Heart left ventricle (tissue), 16 donors: ENCODE data around the gene LRRC38. TPM values are rescaled to one million over a fixed set of nuclear protein-coding genes. Genes with fewer than 3 reads are reported as not detected.
"Not testable (repeated sequence)": the region's sequence is repeated elsewhere in the genome, so short reads cannot be mapped to it uniquely, and the experiment has no call there.

Experiments used
- ATAC-seq, 4 donors: fragments of 200-7000 bp; cut with Tn5 transposase; one replicate each; pipeline ENCODE4 v1.9.1; 2020 to 2022; ENCODE audit warnings: moderate library complexity in 4 of 4, mild to moderate bottlenecking in 3 of 4, moderate number of reproducible peaks in 1 of 4
- DNase-seq, 5 donors: peaks; one replicate each; pipeline ENCODE4 v3.0.0-alpha.2; 2020
- H3K27ac ChIP-seq, 12 donors: fragments of 200-600 bp; sonication (generic) in 4 of 12; one replicate each; pipeline versions ENCODE4 v1.5.0 to v1.8.0; 2016 to 2022; ENCODE audit warnings: mild to moderate bottlenecking in 2 of 12
- H3K27me3 ChIP-seq, 9 donors: fragments of 200-600 bp; sonication (generic) in 2 of 9; one replicate each; pipeline versions ENCODE4 v1.5.1 to v1.8.0; 2016 to 2022; ENCODE audit warnings: mild to moderate bottlenecking in 3 of 9
- H3K36me3 ChIP-seq, 9 donors: fragments of 200-600 bp; sonication (generic) in 2 of 9; one replicate each; pipeline versions ENCODE4 v1.5.0 to v1.8.0; 2018 to 2022; ENCODE audit warnings: mild to moderate bottlenecking in 2 of 9
- H3K4me1 ChIP-seq, 12 donors: fragments of 200-600 bp; sonication (generic) in 4 of 12; one replicate each; pipeline versions ENCODE4 v1.5.0 to v1.8.0; 2016 to 2022; ENCODE audit warnings: mild to moderate bottlenecking in 3 of 12
- H3K4me3 ChIP-seq, 12 donors: fragments of 200-600 bp; sonication (generic) in 4 of 12; one replicate each; pipeline versions ENCODE4 v1.5.0 to v1.8.0; 2017 to 2022; ENCODE audit warnings: mild to moderate bottlenecking in 9 of 12, moderate library complexity in 4 of 12
- H3K9me3 ChIP-seq, 12 donors: fragments of 200-600 bp; sonication (generic) in 4 of 12; one replicate each; pipeline versions ENCODE4 v1.5.0 to v1.8.0; 2016 to 2022; ENCODE audit warnings: mild to moderate bottlenecking in 1 of 12
- POLR2A ChIP-seq, 2 donors: fragments of 450-650 bp; IDR thresholded peaks; one replicate each; pipeline ENCODE4 v1.6.1; 2017; ENCODE audit warnings: antibody characterized with exemption in 2 of 2, mild to moderate bottlenecking in 2 of 2, moderate library complexity in 2 of 2
- WGBS, 4 donors: extraction: QIAGEN DNeasy Blood & Tissue Kit in 2 of 4; methylation state at CpG; one replicate each; pipeline versions ENCODE4 v1.1.5 to v1.1.7; 2013 to 2018; 5-methylcytosine and 5-hydroxymethylcytosine counted together
- intact Hi-C, 10 donors: fragments of 100-400 bp; cut with DNase I; formaldehyde crosslinking; loops; one replicate each; pipeline versions ENCODE4 v1.11.1 to v1.14.2; 2022
- polyA plus RNA-seq, 2 donors: library from polyadenylated mRNA; stranded (reverse); fragments of 200-250 nt; gene quantifications; one replicate each; pipeline ENCODE4 v1.2.3, GENCODE V29; 2013
- total RNA-seq, 9 donors: library from RNA; depleted of rRNA in 2 of 9; stranded (reverse); fragments of >200 nt in 2 of 9; fragmentation: NEBNext Ultra II Directional in 3 of 9; extraction: Animal tissue kit (Norgen Biotek cat#: 25700) in 3 of 9; gene quantifications; one replicate each; pipeline versions ENCODE4 v1.1.0 to v1.2.4, GENCODE V29; 2016 to 2023
- TF ChIP-seq, protein P1 (sequence below), 12 donors: fragments of 200-600 bp; sonication (generic) in 4 of 12; IDR thresholded peaks; one replicate each; pipeline versions ENCODE4 v1.5.0 to v1.8.0; 2018 to 2022; ENCODE audit warnings: antibody characterized with exemption in 12 of 12, mild to moderate bottlenecking in 5 of 12
- donor health status: ischemic (EF 13 %, LVEDD 7.1; RV severe dilation, severe dysfunction).
- donor health status: healthy with polysubstance abuse.
- donor health status: DM: no; HTN: yes; CAD: no.
- donor health status: DM: no; HTN: no; CAD: no.
- donor health status: ischemic (EF 25% LVEDD 6.9; RV normal size, moderate dysfunction).
- donor health status: ischemic (EF 25% LVEDD 5.7; RV mildly dilated, moderate dysfunction).
- donor health status: healthy.
- donor health status: DM: yes; HTN: yes; CAD: no.
- donor health status: ischemic (EF 35%, LVEDD 5.7; RV mildly dilated, moderate dysfunction).
- donor health status: nonischemic (EF 11% LVEDD 7.7; RV severe dilation, severe dysfunction).
- donor health status: DM: yes; HTN: yes; CAD: no.
- donor health status: PGD.
- donor health status: ischemic (EF 29% LVEDD 5.4; RV normal size, mild dysfunction).
- donor health status: nonischemic (EF 23%, LVEDD 6.1; RV moderate dilation, normal function).

Gene LRRC38
- total and polyA plus RNA-seq, 11 donors = 0.20 to 4.4 (median 1.7) TPM; not detected in 2

DNA sequence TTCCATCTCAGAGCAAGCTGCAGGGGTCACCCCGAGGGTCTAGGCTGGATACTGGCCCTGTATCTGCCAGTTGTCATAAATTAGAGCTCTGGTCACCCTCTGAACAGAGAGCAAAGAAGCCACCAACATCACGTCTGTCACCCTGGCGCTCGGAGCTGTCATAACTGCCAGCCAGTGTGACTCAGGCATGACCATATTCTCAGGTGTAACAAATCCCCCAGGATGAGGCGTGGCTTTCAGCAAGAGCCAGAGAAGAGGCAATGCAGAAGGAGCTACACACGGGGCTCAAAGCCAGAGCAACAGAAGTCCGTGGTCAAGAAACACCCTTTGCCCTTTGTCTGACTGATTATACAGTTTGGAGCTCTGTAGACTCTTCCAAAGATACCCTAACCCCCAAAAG lies 63.6 kb downstream of the LRRC38 start:
- H3K27ac ChIP-seq = no peak overlapping the region
- H3K36me3 ChIP-seq = no peaks in the 10 kb centered on the region
- H3K4me1 ChIP-seq = no peaks in the 10 kb centered on the region
- no peak overlapping the region for H3K4me3 ChIP-seq
- WGBS, 4 donors = 69 to 78% (median 71%) methylated on average over 7 of the region's 7 CpGs
- H3K27me3 ChIP-seq = no peaks in the 10 kb centered on the region
- no peak for TF ChIP-seq POLR2A (IDR thresholded peaks at IDR 0.05)
- TF ChIP-seq, protein P1, sequence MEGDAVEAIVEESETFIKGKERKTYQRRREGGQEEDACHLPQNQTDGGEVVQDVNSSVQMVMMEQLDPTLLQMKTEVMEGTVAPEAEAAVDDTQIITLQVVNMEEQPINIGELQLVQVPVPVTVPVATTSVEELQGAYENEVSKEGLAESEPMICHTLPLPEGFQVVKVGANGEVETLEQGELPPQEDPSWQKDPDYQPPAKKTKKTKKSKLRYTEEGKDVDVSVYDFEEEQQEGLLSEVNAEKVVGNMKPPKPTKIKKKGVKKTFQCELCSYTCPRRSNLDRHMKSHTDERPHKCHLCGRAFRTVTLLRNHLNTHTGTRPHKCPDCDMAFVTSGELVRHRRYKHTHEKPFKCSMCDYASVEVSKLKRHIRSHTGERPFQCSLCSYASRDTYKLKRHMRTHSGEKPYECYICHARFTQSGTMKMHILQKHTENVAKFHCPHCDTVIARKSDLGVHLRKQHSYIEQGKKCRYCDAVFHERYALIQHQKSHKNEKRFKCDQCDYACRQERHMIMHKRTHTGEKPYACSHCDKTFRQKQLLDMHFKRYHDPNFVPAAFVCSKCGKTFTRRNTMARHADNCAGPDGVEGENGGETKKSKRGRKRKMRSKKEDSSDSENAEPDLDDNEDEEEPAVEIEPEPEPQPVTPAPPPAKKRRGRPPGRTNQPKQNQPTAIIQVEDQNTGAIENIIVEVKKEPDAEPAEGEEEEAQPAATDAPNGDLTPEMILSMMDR (IDR thresholded peaks at IDR 0.05) = no peak
- intact Hi-C loops = no loop called here
- ATAC-seq (no peak), DNase-seq (peak in 1 of 5 donors; percentile 3)
- H3K9me3 ChIP-seq = peaks cover 0 to 3% (median 0%) of the 10 kb centered on the region in 12 donors

DNA sequence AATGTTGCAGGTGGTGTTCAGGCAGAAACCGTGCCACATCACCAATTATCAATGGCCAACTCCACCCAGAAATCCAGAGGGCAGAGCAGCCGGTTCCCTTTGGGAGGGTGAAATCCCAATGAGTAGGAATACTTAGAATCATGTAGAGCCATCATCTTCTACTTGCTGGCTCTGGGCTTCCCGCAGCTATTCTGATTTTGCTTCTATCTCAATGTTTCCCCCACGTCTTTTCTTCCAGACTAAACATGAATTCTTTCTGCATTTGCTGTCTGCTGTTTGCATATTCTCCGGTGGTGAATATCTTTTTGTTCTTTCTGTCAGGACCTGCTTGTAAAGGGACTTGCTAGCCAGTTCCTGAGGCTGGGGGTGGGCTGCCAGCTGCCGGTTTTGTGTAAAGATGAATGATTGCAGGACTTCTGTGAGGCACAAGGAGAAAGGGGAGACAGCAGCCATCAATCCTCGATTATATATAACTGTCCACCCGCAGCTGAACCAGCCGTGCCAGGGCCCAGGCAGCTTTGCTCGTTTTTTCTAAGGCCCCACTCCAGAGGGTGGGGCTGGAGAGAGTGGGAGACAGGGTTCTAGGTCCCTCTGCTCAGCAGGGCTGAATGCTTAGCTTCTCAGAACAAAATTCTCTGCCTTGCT lies 70.3 kb downstream of the LRRC38 start:
- no peak for TF ChIP-seq POLR2A (IDR thresholded peaks at IDR 0.05)
- TF ChIP-seq, protein P1 (IDR thresholded peaks at IDR 0.05) = no peak
- intact Hi-C loops = no loop called here
- Histone ChIP-seq H3K4me1 (no peaks in the 10 kb centered on the region), H3K4me3 (no peak overlapping the region), H3K9me3 (no peaks in the 10 kb centered on the region), H3K36me3 (no peaks in the 10 kb centered on the region), H3K27me3 (no peaks in the 10 kb centered on the region), H3K27ac (no peak overlapping the region)
- ATAC-seq = no peak
- DNase-seq = no peak
- WGBS, 4 donors = 53 to 70% (median 62%) methylated on average over 10 of the region's 10 CpGs

DNA sequence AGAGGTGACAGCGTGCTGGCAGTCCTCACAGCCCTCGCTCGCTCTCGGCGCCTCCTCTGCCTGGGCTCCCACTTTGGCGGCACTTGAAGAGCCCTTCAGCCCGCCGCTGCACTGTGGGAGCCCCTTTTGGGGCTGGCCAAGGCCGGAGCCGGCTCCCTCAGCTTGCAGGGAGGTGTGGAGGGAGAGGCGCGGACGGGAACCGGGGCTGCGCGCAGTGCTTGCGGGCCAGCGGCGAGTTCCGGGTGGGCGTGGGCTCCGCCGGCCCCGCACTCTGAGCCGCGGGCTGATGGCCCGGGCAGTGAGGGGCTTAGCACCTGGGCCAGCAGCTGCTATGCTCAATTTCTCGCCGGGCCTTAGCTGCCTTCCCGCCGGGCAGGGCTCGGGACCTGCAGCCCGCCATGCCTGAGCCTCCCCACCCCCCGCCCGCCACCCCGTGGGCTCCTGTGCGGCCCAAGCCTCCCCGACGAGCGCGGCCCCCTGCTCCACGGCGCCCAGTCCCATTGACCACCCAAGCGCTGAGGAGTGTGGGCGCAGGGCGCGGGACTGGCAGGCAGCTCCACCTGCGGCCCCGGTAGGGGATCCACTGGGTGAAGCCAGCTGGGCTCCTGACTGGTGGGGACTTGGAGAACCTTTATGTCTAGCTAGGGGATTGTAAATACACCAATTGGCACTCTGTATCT lies 74.6 kb downstream of the LRRC38 start:
- ATAC-seq, intact Hi-C loops, H3K27me3 ChIP-seq, H3K27ac ChIP-seq, H3K36me3 ChIP-seq, H3K4me1 ChIP-seq, DNase-seq, H3K4me3 ChIP-seq, H3K9me3 ChIP-seq: not testable (repeated sequence)
- 86 to 93% (median 92%) methylated on average over 20 to 49 of the region's 49 CpGs for WGBS, 4 donors

DNA sequence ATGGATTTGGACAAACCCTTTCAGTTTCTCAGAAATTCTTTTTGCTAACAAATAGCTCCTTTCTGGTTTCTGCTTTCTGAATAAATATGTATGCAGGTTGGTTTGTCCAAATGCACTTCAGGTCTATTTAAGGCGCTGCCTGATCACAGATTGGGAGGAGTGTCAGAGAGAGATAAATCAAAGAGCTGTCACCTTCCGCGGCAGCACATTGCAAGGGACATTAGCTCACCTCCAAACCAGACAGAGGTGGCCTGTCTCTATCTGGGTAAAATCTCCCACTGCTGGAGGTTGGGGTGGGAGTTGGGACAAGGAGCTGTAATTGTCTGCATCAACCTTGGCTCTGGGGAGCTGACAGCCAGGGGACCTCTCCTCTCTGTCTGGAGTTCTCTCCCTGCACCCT lies 78.3 kb downstream of the LRRC38 start:
- TF ChIP-seq, protein P1 (IDR thresholded peaks at IDR 0.05) = no peak
- no peak for TF ChIP-seq POLR2A (IDR thresholded peaks at IDR 0.05)
- peaks cover 0 to 8% (median 0%) of the 10 kb centered on the region in 9 donors for H3K27me3 ChIP-seq
- ATAC-seq = peak in 1 of 4 donors; percentile 41

DNA sequence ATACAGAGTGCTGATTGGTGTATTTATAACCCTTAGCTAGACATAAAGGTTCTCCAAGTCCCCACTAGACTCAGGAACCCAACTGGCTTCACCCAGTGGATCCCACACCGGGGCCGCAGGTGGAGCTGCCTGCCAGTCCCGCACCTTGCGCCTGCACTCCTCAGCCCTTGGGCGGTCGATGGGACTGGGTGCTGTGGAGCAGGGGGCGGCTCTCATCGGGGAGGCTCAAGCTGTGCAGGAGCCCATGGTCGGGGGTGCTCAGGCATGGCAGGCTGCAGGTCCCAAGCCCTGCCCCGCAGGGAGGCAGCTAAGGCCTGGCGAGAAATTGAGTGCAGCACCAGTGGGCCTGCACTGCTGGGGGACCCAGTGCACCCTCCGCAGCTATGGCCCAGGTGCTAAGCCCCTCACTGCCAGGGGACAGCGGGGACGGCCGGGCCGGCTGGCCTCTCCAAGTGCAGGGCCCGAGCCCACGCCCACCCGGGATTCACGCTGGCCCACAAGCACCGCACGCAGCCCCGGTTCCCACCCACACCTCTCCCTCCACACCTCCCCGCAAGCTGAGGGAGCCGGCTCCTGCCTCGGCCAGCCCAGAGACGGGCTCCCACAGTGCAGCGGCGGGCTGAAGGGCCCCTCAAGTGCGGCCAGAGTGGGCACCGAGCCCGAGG lies 80.0 kb downstream of the LRRC38 start:
- DNase-seq, H3K4me3 ChIP-seq, H3K4me1 ChIP-seq, H3K27me3 ChIP-seq, H3K36me3 ChIP-seq, ATAC-seq, intact Hi-C loops, H3K27ac ChIP-seq, H3K9me3 ChIP-seq: not testable (repeated sequence)
- 91 to 94% (median 91%) methylated on average over 15 to 32 of the region's 32 CpGs for WGBS, 4 donors

More for the DNA sequence above, 78.3 kb downstream of the LRRC38 start:
- DNase-seq = no peak
- no peaks in the 10 kb centered on the region for H3K9me3 ChIP-seq
- H3K27ac ChIP-seq = no peak overlapping the region
- no peak overlapping the region for H3K4me3 ChIP-seq
- intact Hi-C loops = no loop called here
- peaks cover 0 to 4% (median 0%) of the 10 kb centered on the region in 12 donors for H3K4me1 ChIP-seq
- no peaks in the 10 kb centered on the region for H3K36me3 ChIP-seq
- WGBS, 4 donors = 37 to 79% (median 55%) methylated on average over 3 of the region's 3 CpGs
